ENCODE data around the gene ATP1A2. TPM values are rescaled to one million over a fixed set of nuclear protein-coding genes. Genes with fewer than 3 reads are reported as not detected.

The ATP1A2 gene
- total RNA-seq, 2 donors from 2014 or later, result 1.8 to 12.1 TPM

- peak in 1 of 2 donors; percentile 31 for DNase-seq
- no peak for ATAC-seq
- intact Hi-C loops (cut with DNase I, micrococcal nuclease), result no loop called here
Observed at GRCh38 chr1:160131803-160132565, 16.4 kb downstream of the ATP1A2 start.

GRCh38 chr1:160133990-160134770 lies 18.6 kb downstream of the ATP1A2 start:
- no peak for DNase-seq

DNA sequence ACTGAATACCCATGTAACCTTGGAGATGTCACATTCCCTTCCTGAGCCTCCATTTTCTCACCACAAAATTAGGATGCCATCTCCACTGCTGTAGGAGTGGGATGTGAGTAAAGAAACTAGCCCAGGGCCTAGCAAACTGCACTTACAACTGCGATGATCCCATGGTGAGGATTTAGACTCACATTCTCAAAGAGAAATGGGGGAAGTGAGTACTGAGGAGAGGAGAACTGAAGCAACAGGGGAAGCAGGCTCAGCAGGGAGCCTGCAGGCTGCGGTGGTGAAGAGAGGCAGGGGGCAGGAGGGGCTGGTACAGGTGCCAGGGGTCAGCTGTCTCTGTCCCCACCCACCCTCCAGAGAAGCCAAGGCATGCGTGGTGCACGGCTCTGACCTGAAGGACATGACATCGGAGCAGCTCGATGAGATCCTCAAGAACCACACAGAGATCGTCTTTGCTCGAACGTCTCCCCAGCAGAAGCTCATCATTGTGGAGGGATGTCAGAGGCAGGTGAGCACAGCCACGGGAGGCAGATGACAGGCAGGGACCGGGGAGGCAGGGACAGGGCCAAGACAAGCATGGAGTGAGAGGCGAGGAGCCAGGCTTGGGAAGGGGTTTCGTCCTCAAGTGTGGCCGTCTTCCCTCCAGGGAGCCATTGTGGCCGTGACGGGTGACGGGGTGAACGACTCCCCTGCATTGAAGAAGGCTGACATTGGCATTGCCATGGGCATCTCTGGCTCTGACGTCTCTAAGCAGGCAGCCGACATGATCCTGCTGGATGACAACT lies 19.4 kb downstream of the ATP1A2 start:
- intact Hi-C loops (cut with DNase I, micrococcal nuclease), result no loop called here
- ATAC-seq, result no peak
- DNase-seq, result no peak

More at GRCh38 chr1:160133990-160134770, 18.6 kb downstream of the ATP1A2 start:
- ATAC-seq, result no peak
- intact Hi-C loops (cut with DNase I, micrococcal nuclease), result no loop called here

DNA sequence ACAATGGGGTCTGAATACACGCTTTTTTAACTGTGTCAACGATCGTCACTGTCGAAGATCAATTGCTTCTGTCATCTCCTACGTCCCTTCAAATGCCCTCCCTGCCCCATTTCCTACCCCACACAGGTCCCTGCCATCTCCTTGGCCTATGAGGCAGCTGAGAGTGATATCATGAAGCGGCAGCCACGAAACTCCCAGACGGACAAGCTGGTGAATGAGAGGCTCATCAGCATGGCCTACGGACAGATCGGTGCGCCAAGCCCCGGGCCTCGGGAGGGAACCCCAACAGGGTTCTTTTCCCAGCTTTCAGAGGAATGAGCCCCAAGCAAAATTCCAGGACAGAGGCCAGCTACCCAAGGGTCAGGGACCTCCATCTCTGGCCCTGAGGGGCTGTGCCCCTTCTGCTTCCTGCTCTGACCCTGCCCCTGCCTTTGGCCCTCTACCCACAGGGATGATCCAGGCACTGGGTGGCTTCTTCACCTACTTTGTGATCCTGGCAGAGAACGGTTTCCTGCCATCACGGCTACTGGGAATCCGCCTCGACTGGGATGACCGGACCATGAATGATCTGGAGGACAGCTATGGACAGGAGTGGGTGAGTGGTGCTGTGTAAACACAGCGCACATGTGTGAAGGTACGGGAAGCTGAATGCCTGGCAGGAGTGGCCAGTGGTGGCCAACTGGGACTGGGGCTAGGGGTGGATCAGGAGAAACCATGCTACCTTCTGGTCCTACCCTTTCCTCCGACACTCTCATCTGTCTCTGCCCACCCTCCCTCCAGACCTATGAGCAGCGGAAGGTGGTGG lies 20.8 kb downstream of the ATP1A2 start:
- intact Hi-C loops (cut with DNase I, micrococcal nuclease), result no loop called here
- ATAC-seq, result no peak
- no peak for DNase-seq

DNA sequence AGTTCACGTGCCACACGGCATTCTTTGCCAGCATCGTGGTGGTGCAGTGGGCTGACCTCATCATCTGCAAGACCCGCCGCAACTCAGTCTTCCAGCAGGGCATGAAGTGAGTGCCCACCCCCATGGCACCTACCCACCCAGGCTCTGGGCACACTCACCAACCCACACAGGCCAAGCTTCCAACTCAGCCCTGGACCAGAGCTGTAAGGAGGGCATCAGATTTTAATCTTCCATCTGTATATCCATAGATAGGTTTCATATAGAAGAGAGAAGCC lies 21.3 kb downstream of the ATP1A2 start:
- ATAC-seq, result no peak
- DNase-seq, result no peak
- intact Hi-C loops (cut with DNase I, micrococcal nuclease), result no loop called here

- intact Hi-C loops (cut with DNase I, micrococcal nuclease), result no loop called here
- DNase-seq, result no peak
- ATAC-seq, result no peak
Observed at GRCh38 chr1:160137216-160137862, 21.8 kb downstream of the ATP1A2 start.

GRCh38 chr1:160139840-160140239 lies 24.3 kb downstream of the ATP1A2 start:
- DNase-seq (no peak), ATAC-seq (no peak)
- intact Hi-C loops (cut with DNase I, micrococcal nuclease), result no loop called here

GRCh38 chr1:160143695-160144094 lies 28.1 kb downstream of the ATP1A2 start:
- intact Hi-C loops (cut with DNase I, micrococcal nuclease), result no loop called here
- DNase-seq (no peak), ATAC-seq (no peak)

DNA sequence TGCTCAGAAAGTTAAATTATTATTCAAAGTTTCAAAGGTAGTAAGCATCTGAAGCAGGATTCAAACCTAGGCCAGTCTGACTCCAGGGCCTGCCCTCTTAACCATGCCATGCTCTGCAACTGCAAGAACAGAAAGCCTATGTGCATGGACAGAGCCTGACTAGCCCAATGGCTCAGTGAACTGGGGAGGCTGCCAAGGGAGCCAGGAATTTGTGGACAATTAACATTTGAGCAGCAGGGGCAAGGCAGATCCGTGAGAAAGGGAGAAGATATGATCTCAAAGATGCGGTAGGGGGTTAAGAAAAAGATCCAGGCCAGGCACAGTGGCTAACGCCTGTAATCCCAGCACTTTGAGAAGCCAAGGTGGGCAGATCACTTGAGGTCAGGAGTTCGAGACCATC lies 29.4 kb downstream of the ATP1A2 start:
- intact Hi-C loops (cut with DNase I, micrococcal nuclease), result no loop called here
- no peak for DNase-seq
- ATAC-seq, result no peak

DNA sequence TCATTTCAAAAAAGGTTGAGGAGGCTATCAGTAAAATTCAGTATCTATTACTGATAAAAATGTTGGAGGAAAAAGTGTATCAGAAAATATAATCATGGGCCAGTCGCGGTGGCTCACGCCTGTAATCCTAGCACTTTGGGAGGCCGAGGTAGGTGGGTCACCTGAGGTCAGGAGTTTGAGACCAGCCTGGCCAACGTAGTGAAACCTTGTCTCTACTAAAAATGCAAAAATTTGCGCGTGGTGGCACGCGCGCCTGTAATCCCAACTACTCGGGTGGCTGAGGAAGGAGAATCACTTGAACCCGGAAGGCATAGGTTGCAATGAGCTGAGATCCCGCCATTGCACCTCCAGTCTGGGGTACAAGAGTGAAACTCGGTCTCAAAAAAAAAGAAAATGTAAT lies 30.5 kb downstream of the ATP1A2 start:
- DNase-seq (no peak), ATAC-seq (no peak)
- intact Hi-C loops (cut with DNase I, micrococcal nuclease), result no loop called here

DNA sequence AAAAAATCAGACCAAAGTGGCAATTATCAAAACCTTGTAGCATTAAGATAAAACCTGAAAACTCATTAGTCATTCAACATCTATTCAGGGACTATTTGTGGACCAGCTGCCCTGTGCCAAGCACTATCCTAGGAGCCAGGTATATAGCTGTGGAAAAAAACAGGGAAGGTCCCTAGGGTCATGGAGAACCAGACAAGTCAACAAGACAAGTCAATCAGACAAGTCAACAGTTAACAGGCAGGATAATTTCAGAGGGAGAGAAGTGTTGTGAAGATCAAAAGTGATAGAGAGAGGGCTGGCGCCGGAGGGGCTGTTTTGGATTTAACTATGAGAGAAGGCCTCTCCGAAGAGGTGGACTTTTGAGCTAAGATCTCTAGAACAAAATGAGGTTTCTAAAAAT lies 32.6 kb downstream of the ATP1A2 start:
- DNase-seq (no peak), ATAC-seq (no peak)
- intact Hi-C loops (cut with DNase I, micrococcal nuclease), result no loop called here

DNA sequence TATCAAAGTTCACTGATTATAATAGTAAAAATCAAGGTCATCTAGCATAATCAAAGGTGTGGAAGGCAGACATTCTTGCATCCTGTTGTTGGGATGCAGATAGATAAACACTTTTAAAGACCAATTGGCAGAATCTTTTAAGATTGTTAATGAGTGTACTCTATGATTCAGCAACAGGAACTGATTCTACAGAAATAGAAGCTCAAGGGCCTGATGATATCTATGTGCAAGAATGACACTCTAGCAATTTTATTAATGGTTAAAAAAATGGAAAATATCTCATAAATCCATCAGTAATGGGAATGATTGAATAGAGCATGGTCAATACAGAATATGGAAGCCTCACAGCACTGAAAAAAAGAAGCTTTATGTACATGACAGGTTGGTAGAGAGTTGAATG lies 33.7 kb downstream of the ATP1A2 start:
- intact Hi-C loops (cut with DNase I, micrococcal nuclease), result no loop called here
- DNase-seq (no peak), ATAC-seq (no peak)

DNA sequence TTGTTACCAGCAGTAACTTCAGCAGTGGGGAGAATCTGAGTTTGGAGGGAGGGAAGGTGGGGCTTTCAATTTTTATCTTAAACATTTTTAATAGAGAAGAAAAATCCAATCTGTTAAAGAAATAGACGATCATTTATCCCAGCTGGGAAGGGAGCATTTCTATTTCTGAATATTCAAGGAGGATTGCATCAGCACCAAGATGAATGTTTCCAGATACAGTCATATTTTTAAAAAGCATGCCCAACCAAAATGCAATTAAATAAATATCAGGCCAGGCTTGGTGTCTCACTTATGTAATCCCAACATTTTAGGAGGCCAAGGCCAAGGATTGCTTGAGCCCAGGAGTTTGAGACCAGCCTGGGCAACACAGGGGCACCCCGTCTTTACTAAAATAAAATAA lies 34.2 kb downstream of the ATP1A2 start:
- ATAC-seq (no peak), DNase-seq (no peak)
- intact Hi-C loops (cut with DNase I, micrococcal nuclease), result no loop called here

- intact Hi-C loops (cut with DNase I, micrococcal nuclease), result no loop called here
- DNase-seq (no peak), ATAC-seq (no peak)
Observed at GRCh38 chr1:160151303-160151702, 35.7 kb downstream of the ATP1A2 start, which contains the start of gene ATP1A4. Gene ATP1A4 (plus strand): TSS chr1:160151603. CDS start chr1:160152041, 438 bp downstream.

- DNase-seq (no peak), ATAC-seq (no peak)
- intact Hi-C loops (cut with DNase I, micrococcal nuclease), result no loop called here
Observed at GRCh38 chr1:160154790-160155189, 39.2 kb downstream of the ATP1A2 start.

DNA sequence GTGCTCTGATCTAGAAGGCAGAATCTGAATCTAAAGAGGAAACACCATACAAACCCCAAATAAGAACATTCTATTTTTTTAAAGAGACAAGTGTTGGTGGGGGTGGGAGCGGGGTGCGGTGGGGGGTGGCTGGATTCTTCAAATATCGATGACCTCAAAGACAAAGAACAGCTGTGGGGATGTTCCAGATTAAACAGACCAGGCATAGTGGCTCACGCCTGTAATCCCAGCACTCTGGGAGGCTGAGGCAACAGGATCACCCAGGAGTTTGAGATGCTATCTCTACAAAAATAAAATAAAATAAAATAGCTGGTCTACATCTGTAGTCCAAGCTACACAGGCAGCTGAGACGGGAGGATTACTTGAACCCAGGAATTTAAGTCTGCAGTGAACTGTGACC lies 40.8 kb downstream of the ATP1A2 start:
- DNase-seq (no peak), ATAC-seq (no peak)
- intact Hi-C loops (cut with DNase I, micrococcal nuclease), result no loop called here

GRCh38 chr1:160157174-160157573 lies 41.6 kb downstream of the ATP1A2 start:
- intact Hi-C loops (cut with DNase I, micrococcal nuclease), result no loop called here
- ATAC-seq, result no peak
- no peak for DNase-seq

GRCh38 chr1:160158031-160158430 lies 42.5 kb downstream of the ATP1A2 start:
- ATAC-seq, result no peak
- intact Hi-C loops (cut with DNase I, micrococcal nuclease), result no loop called here
- no peak for DNase-seq

- intact Hi-C loops (cut with DNase I, micrococcal nuclease), result no loop called here
- no peak for DNase-seq
- no peak for ATAC-seq
Observed at GRCh38 chr1:160158534-160158933, 43.0 kb downstream of the ATP1A2 start.

All from left colon (tissue), 2 donors.